ENCODE measurements around the gene KRT71. TPM values are rescaled to one million over a fixed set of nuclear protein-coding genes. Genes with fewer than 3 reads are reported as not detected.

The KRT71 gene
- total RNA-seq, 1 experiment from 2014 or later, result not detected

DNA sequence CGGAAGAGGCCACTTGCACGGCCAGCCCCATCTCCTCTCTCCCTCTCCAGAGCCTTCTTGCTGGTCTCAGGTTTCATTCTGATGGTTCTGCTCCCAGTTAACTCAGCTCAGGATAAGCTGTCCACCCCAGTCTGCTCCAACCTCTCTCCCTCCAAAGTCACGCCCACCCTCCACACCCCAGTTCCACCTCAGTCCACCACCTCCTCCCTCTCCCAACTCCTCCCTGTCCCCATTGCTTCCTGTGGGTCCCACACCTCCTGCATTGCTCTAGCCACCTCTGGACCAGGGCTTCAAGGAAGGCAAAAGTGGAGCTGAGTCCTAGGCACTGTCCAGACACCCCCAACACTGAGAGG, 13.1 kb downstream of the KRT71 start:
- Histone ChIP-seq H3K4me1 (ENCODE audit: control insufficient read depth in 1 of 2, insufficient read depth in 2 of 2, low read length in 2 of 2) (peaks cover 13 to 21% of the 10 kb centered on the region in 2 experiments), H3K9me2 (ENCODE audit: insufficient read depth) (no peaks in the 10 kb centered on the region), H4K20me1 (ENCODE audit: insufficient read depth) (no peaks in the 10 kb centered on the region), H3K27ac (ENCODE audit: low read depth, low read length) (no peak overlapping the region), H3K9ac (ENCODE audit: low read length) (no peak overlapping the region), H3K27me3 (ENCODE audit: insufficient read depth, low read length) (no peaks in the 10 kb centered on the region), H3K4me3 (replicated peaks in 1 of 2; ENCODE audit: low read depth in 1 of 2, low read length in 2 of 2) (no peak overlapping the region), H3K9me3 (ENCODE audit: control insufficient read depth in 1 of 2, insufficient read depth in 1 of 2, low read depth in 1 of 2, low read length in 2 of 2) (no peaks in the 10 kb centered on the region), H2AFZ (ENCODE audit: low read depth, low read length, poor library complexity, severe bottlenecking) (no peak overlapping the region), H3K4me2 (ENCODE audit: low read length) (no peak overlapping the region), H3K79me2 (ENCODE audit: insufficient read depth, low read length) (no peaks in the 10 kb centered on the region), H3K36me3 (ENCODE audit: control insufficient read depth in 1 of 2, insufficient read depth in 2 of 2, low read length in 2 of 2) (no peaks in the 10 kb centered on the region)
- DNase-seq (ENCODE audit: low read depth, low spot score), result no peak
- TF ChIP-seq, protein P1, sequence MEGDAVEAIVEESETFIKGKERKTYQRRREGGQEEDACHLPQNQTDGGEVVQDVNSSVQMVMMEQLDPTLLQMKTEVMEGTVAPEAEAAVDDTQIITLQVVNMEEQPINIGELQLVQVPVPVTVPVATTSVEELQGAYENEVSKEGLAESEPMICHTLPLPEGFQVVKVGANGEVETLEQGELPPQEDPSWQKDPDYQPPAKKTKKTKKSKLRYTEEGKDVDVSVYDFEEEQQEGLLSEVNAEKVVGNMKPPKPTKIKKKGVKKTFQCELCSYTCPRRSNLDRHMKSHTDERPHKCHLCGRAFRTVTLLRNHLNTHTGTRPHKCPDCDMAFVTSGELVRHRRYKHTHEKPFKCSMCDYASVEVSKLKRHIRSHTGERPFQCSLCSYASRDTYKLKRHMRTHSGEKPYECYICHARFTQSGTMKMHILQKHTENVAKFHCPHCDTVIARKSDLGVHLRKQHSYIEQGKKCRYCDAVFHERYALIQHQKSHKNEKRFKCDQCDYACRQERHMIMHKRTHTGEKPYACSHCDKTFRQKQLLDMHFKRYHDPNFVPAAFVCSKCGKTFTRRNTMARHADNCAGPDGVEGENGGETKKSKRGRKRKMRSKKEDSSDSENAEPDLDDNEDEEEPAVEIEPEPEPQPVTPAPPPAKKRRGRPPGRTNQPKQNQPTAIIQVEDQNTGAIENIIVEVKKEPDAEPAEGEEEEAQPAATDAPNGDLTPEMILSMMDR (IDR thresholded peaks at IDR 0.05 in 2 of 3, conservative IDR thresholded peaks at IDR 0.05 in 1 of 3; ENCODE audit: borderline replicate concordance in 1 of 3, insufficient read depth in 1 of 3, low read depth in 2 of 3, low read length in 2 of 3), result no peak
- TF ChIP-seq ELF1 (IDR thresholded peaks at IDR 0.05; ENCODE audit: borderline replicate concordance, low read depth) (no peak), JUND (IDR thresholded peaks at IDR 0.05) (no peak), SP1 (IDR thresholded peaks at IDR 0.05; ENCODE audit: low read depth) (no peak), ZNF274 (IDR thresholded peaks at IDR 0.05; ENCODE audit: low read depth, low read length) (no peak), EZH2 (IDR thresholded peaks at IDR 0.05) (no peak), EZH2phosphoT487 (IDR thresholded peaks at IDR 0.05; ENCODE audit: borderline replicate concordance) (no peak), TCF7L2 (IDR thresholded peaks at IDR 0.05; ENCODE audit: borderline replicate concordance, extremely low read depth, insufficient read depth, insufficient read length) (no peak), POLR2AphosphoS5 (IDR thresholded peaks at IDR 0.05; ENCODE audit: low read depth, low read length) (no peak), POLR2A (IDR thresholded peaks at IDR 0.05; ENCODE audit: borderline replicate concordance, extremely low read depth, insufficient read depth, insufficient read length) (no peak), RAD21 (IDR thresholded peaks at IDR 0.05; ENCODE audit: low read depth) (no peak), SRF (IDR thresholded peaks at IDR 0.05; ENCODE audit: low read depth) (no peak), EGR1 (IDR thresholded peaks at IDR 0.05; ENCODE audit: low read depth) (no peak)
- TF ChIP-seq, protein P2, sequence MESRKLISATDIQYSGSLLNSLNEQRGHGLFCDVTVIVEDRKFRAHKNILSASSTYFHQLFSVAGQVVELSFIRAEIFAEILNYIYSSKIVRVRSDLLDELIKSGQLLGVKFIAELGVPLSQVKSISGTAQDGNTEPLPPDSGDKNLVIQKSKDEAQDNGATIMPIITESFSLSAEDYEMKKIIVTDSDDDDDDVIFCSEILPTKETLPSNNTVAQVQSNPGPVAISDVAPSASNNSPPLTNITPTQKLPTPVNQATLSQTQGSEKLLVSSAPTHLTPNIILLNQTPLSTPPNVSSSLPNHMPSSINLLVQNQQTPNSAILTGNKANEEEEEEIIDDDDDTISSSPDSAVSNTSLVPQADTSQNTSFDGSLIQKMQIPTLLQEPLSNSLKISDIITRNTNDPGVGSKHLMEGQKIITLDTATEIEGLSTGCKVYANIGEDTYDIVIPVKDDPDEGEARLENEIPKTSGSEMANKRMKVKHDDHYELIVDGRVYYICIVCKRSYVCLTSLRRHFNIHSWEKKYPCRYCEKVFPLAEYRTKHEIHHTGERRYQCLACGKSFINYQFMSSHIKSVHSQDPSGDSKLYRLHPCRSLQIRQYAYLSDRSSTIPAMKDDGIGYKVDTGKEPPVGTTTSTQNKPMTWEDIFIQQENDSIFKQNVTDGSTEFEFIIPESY (IDR thresholded peaks at IDR 0.05; ENCODE audit: extremely low read depth, insufficient replicate concordance, low read length), result no peak
- TF ChIP-seq, protein P3, sequence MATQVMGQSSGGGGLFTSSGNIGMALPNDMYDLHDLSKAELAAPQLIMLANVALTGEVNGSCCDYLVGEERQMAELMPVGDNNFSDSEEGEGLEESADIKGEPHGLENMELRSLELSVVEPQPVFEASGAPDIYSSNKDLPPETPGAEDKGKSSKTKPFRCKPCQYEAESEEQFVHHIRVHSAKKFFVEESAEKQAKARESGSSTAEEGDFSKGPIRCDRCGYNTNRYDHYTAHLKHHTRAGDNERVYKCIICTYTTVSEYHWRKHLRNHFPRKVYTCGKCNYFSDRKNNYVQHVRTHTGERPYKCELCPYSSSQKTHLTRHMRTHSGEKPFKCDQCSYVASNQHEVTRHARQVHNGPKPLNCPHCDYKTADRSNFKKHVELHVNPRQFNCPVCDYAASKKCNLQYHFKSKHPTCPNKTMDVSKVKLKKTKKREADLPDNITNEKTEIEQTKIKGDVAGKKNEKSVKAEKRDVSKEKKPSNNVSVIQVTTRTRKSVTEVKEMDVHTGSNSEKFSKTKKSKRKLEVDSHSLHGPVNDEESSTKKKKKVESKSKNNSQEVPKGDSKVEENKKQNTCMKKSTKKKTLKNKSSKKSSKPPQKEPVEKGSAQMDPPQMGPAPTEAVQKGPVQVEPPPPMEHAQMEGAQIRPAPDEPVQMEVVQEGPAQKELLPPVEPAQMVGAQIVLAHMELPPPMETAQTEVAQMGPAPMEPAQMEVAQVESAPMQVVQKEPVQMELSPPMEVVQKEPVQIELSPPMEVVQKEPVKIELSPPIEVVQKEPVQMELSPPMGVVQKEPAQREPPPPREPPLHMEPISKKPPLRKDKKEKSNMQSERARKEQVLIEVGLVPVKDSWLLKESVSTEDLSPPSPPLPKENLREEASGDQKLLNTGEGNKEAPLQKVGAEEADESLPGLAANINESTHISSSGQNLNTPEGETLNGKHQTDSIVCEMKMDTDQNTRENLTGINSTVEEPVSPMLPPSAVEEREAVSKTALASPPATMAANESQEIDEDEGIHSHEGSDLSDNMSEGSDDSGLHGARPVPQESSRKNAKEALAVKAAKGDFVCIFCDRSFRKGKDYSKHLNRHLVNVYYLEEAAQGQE (IDR thresholded peaks at IDR 0.05; ENCODE audit: low read depth), result no peak
- TF ChIP-seq, protein P4, sequence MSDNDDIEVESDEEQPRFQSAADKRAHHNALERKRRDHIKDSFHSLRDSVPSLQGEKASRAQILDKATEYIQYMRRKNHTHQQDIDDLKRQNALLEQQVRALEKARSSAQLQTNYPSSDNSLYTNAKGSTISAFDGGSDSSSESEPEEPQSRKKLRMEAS (IDR thresholded peaks at IDR 0.05), result no peak
- BruUV-seq (replicated peaks), result no TSS peak
- intact Hi-C loops (cut with micrococcal nuclease), result no loop called here
- ATAC-seq, result no peak
- ChIA-PET CTCF (interaction anchor here (1.2 kb wide), 1 partner anchor 340 kb away, joined by 3 read pairs; no protein-coding TSS in a partner anchor), RAD21 (ENCODE audit: low non-redundant PET in 1 of 2, low total read pairs in 2 of 2, uncharacterized antibody in 2 of 2, unreplicated experiment in 2 of 2) (no interaction called here), POLR2A (no interaction called here)
